SK-N-SH (cell line): ENCODE measurements around the gene RECK. TPM values are rescaled to one million over a fixed set of nuclear protein-coding genes. Genes with fewer than 3 reads are reported as not detected.

Experiments used
- CTCF ChIA-PET: fragments of 300-600, 350-600 bp; formaldehyde crosslinking; extraction: SDS; loops from one replicate; lab custom pipeline; 2021; lab: Yijun Ruan, JAX
- POLR2A ChIA-PET: fragments of 350-600 bp; sonication (Branson Sonifier 250); formaldehyde crosslinking; extraction: SDS; loops from one replicate; lab custom pipeline; 2020; ENCODE audit warnings: antibody characterized with exemption, inconsistent platforms; lab: Yijun Ruan, JAX
- DNase-seq: peaks from one replicate; pipeline ENCODE4 v3.0.0; 2012
- H2AFZ ChIP-seq: fragments of 200-600 bp; sonication (generic); 2 replicates; pipeline ENCODE4 v1.8.1; 2016; ENCODE audit warnings: antibody characterized with exemption, mild to moderate bottlenecking, low read depth
- H3F3A ChIP-seq: fragments of 200-600 bp; sonication (generic); replicated peaks from 2 replicates; pipeline ENCODE3; 2016; ENCODE audit warnings: antibody characterized with exemption, mild to moderate bottlenecking; ENCODE audit not compliant: insufficient read depth
- H3K27ac ChIP-seq, 2 experiments: fragments of 200-500 bp in 1 of 2; fragments of 200-600 bp in 1 of 2; sonication (Bioruptor generic) in 1 of 2; sonication (generic), shearing (Covaris generic) in 1 of 2; 2 replicates each; pipeline versions ENCODE4 v1.5.1 to v1.6.1; 2014 to 2016; ENCODE audit warnings: low read depth in 2 of 2, inconsistent platforms in 1 of 2, low read length in 1 of 2, mild to moderate bottlenecking in 1 of 2, mixed read lengths in 1 of 2
- H3K27me3 ChIP-seq: fragments of 200-600 bp; sonication (generic), shearing (Covaris generic); 2 replicates; pipeline ENCODE4 v1.6.1; 2016; ENCODE audit warnings: mixed run types; ENCODE audit not compliant: insufficient read depth
- H3K36me3 ChIP-seq, 2 experiments: fragments of 200-500 bp in 1 of 2; fragments of 200-600 bp in 1 of 2; sonication (Bioruptor generic) in 1 of 2; sonication (generic) in 1 of 2; replicated peaks in 1 of 2; 2 replicates each; pipeline versions ENCODE3 to v1.5.1; 2014 to 2016; ENCODE audit warnings: low read length in 1 of 2, mild to moderate bottlenecking in 1 of 2; ENCODE audit not compliant: insufficient read depth in 2 of 2, control insufficient read depth in 1 of 2
- H3K4me1 ChIP-seq, 2 experiments: fragments of 200-500 bp in 1 of 2; fragments of 200-600 bp in 1 of 2; sonication (Bioruptor generic) in 1 of 2; sonication (generic), shearing (Covaris generic) in 1 of 2; 2 replicates each; pipeline versions ENCODE4 v1.5.1 to v1.6.1; 2014 to 2016; ENCODE audit warnings: low read depth in 1 of 2, low read length in 1 of 2, mixed run types in 1 of 2; ENCODE audit not compliant: insufficient read depth in 2 of 2, control insufficient read depth in 1 of 2
- H3K4me2 ChIP-seq: fragments of 200-600 bp; sonication (generic), shearing (Covaris generic); 2 replicates; pipeline ENCODE4 v1.6.1; 2017; ENCODE audit warnings: mixed run types
- H3K4me3 ChIP-seq, 2 experiments: fragments of 200-500 bp in 1 of 2; fragments of 200-600 bp in 1 of 2; sonication (Bioruptor generic) in 1 of 2; sonication (generic), shearing (Covaris generic) in 1 of 2; 2 replicates each; pipeline versions ENCODE4 v1.5.1 to v1.8.1; 2014 to 2016; ENCODE audit warnings: low read depth in 2 of 2, inconsistent platforms in 1 of 2, low read length in 1 of 2, mild to moderate bottlenecking in 1 of 2, mixed read lengths in 1 of 2, moderate library complexity in 1 of 2
- H3K79me2 ChIP-seq: fragments of 200-600 bp; sonication (generic); 2 replicates; pipeline ENCODE4 v1.8.1; 2017; ENCODE audit warnings: mild to moderate bottlenecking; ENCODE audit not compliant: insufficient read depth
- H3K9ac ChIP-seq: fragments of 200-600 bp; sonication (generic); 2 replicates; pipeline ENCODE4 v1.6.1; 2017; ENCODE audit warnings: mixed run types
- H3K9me2 ChIP-seq: fragments of 200-600 bp; sonication (generic); 2 replicates; pipeline ENCODE4 v1.6.1; 2017; ENCODE audit warnings: mixed run types
- H3K9me3 ChIP-seq: fragments of 200-600 bp; sonication (generic); 2 replicates; pipeline ENCODE4 v1.6.1; 2017; ENCODE audit warnings: mixed run types, mild to moderate bottlenecking, moderate library complexity
- H4K20me1 ChIP-seq: fragments of 200-600 bp; sonication (generic); 2 replicates; pipeline ENCODE4 v1.6.1; 2017; ENCODE audit warnings: mild to moderate bottlenecking, mixed run types; ENCODE audit not compliant: insufficient read depth
- CHD2 ChIP-seq: fragments of 150-350 bp; IDR thresholded peaks from 2 replicates; pipeline ENCODE4 v1.6.1; 2018; ENCODE audit warnings: low read length; ENCODE audit not compliant: partially characterized antibody
- ELF1 ChIP-seq: IDR thresholded peaks from 2 replicates; pipeline ENCODE4 v1.4.0; 2012
- EZH2phosphoT487 ChIP-seq: fragments of 200-600 bp; sonication (generic); IDR thresholded peaks from 2 replicates; pipeline ENCODE4 v1.6.1; 2017; ENCODE audit warnings: low read depth, mixed run types, mild to moderate bottlenecking, antibody characterized with exemption, moderate library complexity, borderline replicate concordance
- FOXJ3 ChIP-seq: sonication (generic); formaldehyde crosslinking; IDR thresholded peaks from 2 replicates; pipeline ENCODE4 v1.5.1; 2020; ENCODE audit warnings: mild to moderate bottlenecking, missing genetic modification reagents
- JUND ChIP-seq: IDR thresholded peaks from 2 replicates; pipeline ENCODE4 v1.4.0; 2012
- MAX ChIP-seq: IDR thresholded peaks from 2 replicates; pipeline ENCODE4 v1.4.0; 2012; ENCODE audit warnings: low read depth
- NFIC ChIP-seq: IDR thresholded peaks from 2 replicates; pipeline ENCODE4 v1.4.0; 2012; ENCODE audit warnings: borderline replicate concordance
- NRF1 ChIP-seq: IDR thresholded peaks from 2 replicates; pipeline ENCODE4 v1.6.1; 2012; ENCODE audit warnings: low read depth, mild to moderate bottlenecking, low read length
- REST ChIP-seq: IDR thresholded peaks from 2 replicates; pipeline ENCODE4 v1.6.1; 2012; ENCODE audit warnings: mild to moderate bottlenecking, low read depth, low read length, moderate library complexity
- RXRA ChIP-seq: IDR thresholded peaks from 2 replicates; pipeline ENCODE4 v1.4.0; 2012; ENCODE audit warnings: low read depth, mild to moderate bottlenecking, borderline replicate concordance
- TAF1 ChIP-seq: IDR thresholded peaks from 2 replicates; pipeline ENCODE4 v1.6.1; 2012; ENCODE audit warnings: low read depth, mild to moderate bottlenecking, low read length, moderate library complexity, borderline replicate concordance
- TEAD4 ChIP-seq: IDR thresholded peaks from 2 replicates; pipeline ENCODE4 v1.4.0; 2012; ENCODE audit warnings: mild to moderate bottlenecking, borderline replicate concordance; ENCODE audit not compliant: insufficient read depth
- USF2 ChIP-seq: fragments of 150-350 bp; IDR thresholded peaks from 2 replicates; pipeline ENCODE4 v1.6.1; 2017; ENCODE audit warnings: antibody characterized with exemption, low read length, low read depth, borderline replicate concordance
- YY1 ChIP-seq: IDR thresholded peaks from 2 replicates; pipeline ENCODE4 v1.4.0; 2012; ENCODE audit warnings: low read depth, mild to moderate bottlenecking
- WGBS: methylation state at CpG from one replicate; pipeline ENCODE4 v1.1.6; 2017; ENCODE audit warnings: low lambda C conversion rate; 5-methylcytosine and 5-hydroxymethylcytosine counted together
- polyA plus RNA-seq, 3 experiments: library from polyadenylated mRNA; depleted of rRNA; stranded (reverse); fragments of >200 nt; gene quantifications; 2 replicates each; pipeline ENCODE4 v1.2.3, GENCODE V29; 2012

RECK gene
- polyA plus RNA-seq, 1 of the 3 experiments (the other 2 are of a cell fraction): 22.8 TPM

GRCh38 chr9:36144309-36145232 is 107.9 kb downstream of the RECK start:
- Histone ChIP-seq H3K4me3 (no peak overlapping the region), H3K27me3 (no peaks in the 10 kb centered on the region)
- CTCF ChIA-PET: interaction anchor here (2.1 to 2.4 kb wide), 2 partner anchors 20 to 22 kb away, joined by 6 to 14 read pairs; no protein-coding TSS in a partner anchor
- no peak for TF ChIP-seq FOXJ3 (CRISPR knock-in tag)
- no peak for TF ChIP-seq TAF1
- TF ChIP-seq YY1: no peak
- TF ChIP-seq USF2: no peak
- TF ChIP-seq TEAD4: no peak
- TF ChIP-seq EZH2phosphoT487: no peak
- no peak for TF ChIP-seq NFIC
- no peak for TF ChIP-seq RXRA
- no peak for TF ChIP-seq CHD2
- no peak for TF ChIP-seq JUND
- TF ChIP-seq MAX: no peak
- TF ChIP-seq NRF1: no peak
- TF ChIP-seq REST: no peak
- no peak for TF ChIP-seq ELF1
- TF ChIP-seq, all 33 proteins: peak for 0
- Histone ChIP-seq H3K9ac (no peak overlapping the region), H3F3A (peaks cover 25% of the 10 kb centered on the region), H3K9me2 (no peaks in the 10 kb centered on the region), H3K27ac (no peak overlapping the region), H3K9me3 (no peaks in the 10 kb centered on the region), H2AFZ (no peak overlapping the region), H4K20me1 (no peaks in the 10 kb centered on the region; the same call in 1 of the 2 replicates), H3K36me3 (peaks cover 0 to 23% of the 10 kb centered on the region in 2 experiments), H3K79me2 (peaks cover 27% of the 10 kb centered on the region; the same call in 1 of the 2 replicates), H3K4me1 (peaks cover 13 to 26% of the 10 kb centered on the region in 2 experiments; a peak in 3 of 4 replicates), H3K4me2 (no peak overlapping the region)
- POLR2A ChIA-PET: no interaction called here
- WGBS: 91% methylated on average over 11 of the region's 12 CpGs
- DNase-seq: no peak
